ENCODE results near the gene RSPH9.

RSPH9 gene

DNA sequence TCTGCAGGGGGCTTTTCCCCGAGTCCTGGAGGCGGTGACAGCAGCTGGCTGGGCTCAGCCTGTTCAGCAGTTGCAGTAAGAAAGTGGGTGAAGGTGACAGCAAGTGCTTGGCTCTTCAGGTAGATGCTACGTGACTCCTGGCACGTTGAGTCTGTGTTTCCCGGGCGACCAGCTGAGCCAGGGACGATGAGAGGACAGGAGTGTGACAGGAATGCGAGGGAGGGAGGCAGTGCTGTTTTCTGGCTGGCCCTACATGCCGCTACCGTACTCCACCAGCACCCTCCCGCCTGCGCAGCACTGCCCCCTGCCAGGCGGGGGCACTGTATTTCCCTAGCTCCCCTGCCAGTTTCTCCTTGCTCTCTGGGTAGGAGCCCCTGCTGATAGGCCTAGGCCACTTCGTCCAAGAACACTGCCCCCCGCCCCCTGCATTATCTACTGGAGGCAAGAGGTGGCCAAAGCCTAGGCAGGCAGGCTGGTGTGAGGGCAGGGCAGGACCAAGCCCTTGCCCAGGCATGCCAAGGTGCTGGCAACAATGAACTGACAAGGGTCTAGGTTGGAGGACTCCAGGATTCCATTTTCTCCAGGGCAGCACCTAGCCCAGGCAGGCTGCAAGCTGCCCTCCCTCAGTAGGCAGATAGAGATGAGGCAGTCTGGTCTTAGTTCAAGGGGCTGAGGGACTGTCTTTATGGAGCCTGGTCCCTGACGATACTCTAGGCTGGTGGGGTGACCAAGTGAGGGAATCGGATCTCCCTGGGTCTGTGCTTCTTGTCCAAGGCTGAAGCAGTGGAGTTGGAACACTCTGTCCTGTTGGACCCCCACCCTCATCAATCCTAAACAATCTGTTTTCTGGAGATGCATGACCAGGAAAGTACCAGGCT lies 23.6 kb downstream of the RSPH9 start:
- DNase-seq (ENCODE audit: low read depth), result peak; percentile 41

DNA sequence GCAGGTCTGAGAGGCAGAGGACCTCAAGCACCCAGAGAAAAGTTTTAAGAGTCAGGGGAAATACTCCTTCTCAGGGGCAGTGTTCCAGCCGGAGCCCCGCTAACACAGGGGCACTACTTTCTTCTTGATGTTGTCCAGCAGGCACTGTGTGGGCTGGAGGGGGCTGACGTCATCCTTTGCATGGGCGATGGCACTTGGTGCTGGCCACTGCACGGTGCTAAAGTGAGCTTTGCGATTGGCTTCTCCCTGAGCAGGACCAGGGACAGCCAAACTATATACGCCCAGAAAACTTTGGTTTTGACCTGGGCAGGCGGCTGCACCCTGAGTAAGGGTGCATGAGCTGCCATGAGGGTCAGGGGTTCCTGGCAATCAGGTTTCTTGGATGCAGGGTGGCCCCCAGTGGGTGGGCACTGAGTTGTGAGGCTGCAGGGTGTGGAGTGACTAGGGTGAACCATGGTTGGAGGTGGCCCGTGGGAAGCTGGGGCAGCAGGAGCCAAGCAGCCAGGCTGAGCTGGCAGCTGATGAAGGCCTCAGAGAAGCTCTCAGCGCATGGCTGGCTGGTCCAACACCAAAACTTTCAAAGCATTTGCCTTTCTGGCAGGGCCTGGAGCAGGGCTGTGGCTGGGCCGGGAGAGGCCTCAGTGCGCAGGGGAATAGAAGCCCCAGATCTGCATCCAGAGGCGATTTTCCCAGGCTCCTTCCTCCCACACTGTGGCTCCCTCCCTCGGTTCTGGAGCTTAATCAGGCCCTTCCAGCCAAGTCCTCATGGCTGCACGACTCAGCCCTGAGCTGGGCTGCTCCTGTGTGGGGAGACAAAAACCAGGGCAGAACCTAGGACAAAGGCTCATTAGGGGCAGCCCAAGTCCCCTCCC lies 24.4 kb downstream of the RSPH9 start:
- DNase-seq (ENCODE audit: low read depth), result peak; percentile 45

DNA sequence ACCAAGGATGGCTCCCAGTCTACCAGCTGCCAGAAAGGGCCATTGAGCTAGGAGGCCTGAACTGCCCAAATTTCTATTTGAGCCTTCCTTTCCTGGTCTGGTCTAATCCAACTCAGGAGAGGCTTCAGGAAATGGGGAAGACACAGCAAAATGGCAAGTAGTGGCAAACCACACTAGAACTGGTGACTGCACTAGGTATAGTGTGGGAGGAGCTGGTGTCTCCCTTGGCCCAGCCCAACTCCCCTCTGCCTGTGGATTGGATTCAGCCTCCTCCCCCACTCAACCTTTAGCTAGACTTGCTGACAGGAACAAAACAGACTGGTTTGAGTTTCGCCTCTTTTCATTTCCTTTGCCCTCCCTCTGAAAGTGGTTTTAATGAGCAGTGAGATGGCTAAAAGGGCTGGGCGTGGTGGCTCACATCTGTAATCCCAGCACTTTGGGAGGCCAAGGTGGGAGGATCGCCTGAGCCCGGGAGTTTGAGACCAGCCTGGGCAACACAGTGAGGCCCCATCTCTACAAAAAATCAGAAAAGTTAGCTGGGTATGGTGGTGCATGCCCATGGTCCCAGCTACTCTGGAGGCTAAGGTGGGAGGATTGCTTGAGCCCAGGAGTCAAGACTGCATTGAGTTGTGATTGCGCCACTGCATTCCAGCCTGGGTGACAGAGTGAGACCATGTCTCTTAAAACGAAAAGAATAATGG lies 25.2 kb downstream of the RSPH9 start:
- no peak for DNase-seq (ENCODE audit: low read depth)

GRCh38 chr6:43670623-43670986 lies 25.8 kb downstream of the RSPH9 start:
- DNase-seq (ENCODE audit: low read depth), result no peak

- no peak for DNase-seq (ENCODE audit: low read depth)
Observed at GRCh38 chr6:43671011-43671800, 26.4 kb downstream of the RSPH9 start.

GRCh38 chr6:43671801-43672690 lies 27.2 kb downstream of the RSPH9 start:
- no peak for DNase-seq (ENCODE audit: low read depth)

DNA sequence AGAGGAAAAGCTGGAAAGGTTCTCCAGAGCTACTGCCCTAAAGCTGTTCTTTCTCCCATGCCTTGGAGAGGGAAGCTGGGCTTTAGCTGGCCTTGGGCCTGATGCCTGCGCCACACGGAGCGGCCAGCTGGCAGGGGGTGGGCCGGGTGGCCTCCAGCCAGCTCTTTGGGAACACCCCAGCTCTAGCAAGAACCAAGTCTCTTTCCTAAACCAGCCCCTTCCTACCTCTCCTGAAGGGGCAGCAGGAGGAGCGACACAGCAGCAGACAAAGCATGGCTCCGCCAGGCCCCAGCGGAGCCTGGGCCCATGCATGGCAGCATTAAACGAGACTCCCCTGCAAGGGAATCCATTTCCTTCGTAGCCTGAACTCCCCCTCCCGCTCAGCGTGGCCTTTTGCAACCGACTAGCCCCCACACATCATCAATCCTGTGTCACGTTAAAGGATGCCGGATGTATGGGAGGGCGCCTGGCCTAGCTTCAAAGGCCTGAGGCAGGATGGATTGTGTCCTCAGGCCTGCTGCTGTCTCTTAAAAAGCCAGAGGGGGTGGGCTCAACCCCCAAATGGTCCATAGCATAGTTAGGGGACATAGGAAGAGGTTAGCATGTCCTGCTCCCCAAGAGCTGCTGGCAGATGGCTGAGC lies 28.7 kb downstream of the RSPH9 start:
- DNase-seq (ENCODE audit: low read depth), result no peak

- DNase-seq (ENCODE audit: low read depth), result no peak
Observed at GRCh38 chr6:43674291-43674690, 29.5 kb downstream of the RSPH9 start.

DNA sequence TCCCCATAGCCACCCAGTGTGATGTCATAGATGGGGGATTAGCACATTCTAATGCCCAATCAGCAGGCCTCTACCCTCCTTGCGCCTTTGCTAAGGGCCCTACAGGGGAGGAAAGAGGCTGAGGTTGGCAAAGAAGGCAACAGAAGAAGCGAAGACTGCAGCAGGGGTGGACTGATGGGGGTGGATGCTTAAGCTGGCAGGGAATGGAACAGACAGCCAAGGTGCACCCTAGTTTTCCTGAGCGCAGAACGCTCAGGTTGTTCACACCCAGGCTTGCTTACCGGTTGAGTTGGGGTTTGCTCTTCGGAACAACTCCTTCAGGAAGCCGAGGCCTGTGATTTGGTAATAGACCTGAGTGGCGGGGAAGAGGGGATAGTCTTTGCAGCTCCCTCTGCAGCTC lies 30.1 kb downstream of the RSPH9 start:
- no peak for DNase-seq (ENCODE audit: low read depth)

GRCh38 chr6:43676962-43677606 lies 32.2 kb downstream of the RSPH9 start:
- no peak for DNase-seq (ENCODE audit: low read depth)

- no peak for DNase-seq (ENCODE audit: low read depth)
Observed at GRCh38 chr6:43677759-43678158, 32.9 kb downstream of the RSPH9 start.

- no peak for DNase-seq (ENCODE audit: low read depth)
Observed at GRCh38 chr6:43678341-43678740, 33.5 kb downstream of the RSPH9 start.

GRCh38 chr6:43679057-43679456 lies 34.2 kb downstream of the RSPH9 start:
- DNase-seq (ENCODE audit: low read depth), result no peak

DNA sequence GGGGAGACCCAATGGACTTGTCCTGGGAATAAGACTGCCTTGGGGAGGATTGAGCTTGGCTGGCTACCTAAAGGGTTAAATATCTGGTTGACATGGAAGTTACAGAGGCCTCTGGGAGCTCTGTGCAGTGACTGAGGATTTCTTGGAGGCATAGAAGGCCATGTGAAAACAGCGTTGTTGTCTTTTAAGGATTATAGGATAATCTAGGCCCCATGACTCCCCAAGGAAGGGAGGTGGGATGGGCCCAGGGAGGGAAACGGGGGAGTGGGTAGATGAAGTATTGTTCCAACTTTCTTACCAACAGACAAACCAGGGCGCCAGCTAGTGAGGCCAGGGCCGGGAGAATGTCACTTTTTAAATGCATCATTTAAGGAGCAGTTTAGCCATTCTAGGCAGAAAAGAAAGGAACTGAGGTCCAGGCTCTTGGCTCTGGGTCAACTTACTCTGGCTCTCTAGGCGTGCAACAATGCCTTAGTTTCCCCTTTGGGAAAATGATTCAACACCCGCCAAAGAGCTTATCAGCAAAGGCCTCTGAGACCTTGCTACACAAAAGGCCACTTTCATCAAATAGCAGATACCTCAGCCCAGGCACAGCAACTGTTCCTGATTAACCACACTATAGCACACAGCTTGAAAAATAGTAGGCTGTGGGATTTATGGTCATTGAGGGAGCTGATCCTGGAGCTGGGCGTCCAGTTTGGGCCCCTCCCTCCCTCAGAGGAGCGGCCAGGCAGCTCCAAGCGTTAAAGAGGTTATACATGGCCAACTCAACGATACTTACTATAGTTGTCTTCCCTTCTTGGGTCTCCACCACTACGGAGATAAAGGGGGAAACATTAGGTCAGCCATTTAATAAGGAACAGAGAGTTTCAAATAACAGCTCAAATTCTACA lies 35.7 kb downstream of the RSPH9 start:
- DNase-seq (ENCODE audit: low read depth), result no peak

- DNase-seq (ENCODE audit: low read depth), result no peak
Observed at GRCh38 chr6:43681303-43681702, 36.5 kb downstream of the RSPH9 start.

DNA sequence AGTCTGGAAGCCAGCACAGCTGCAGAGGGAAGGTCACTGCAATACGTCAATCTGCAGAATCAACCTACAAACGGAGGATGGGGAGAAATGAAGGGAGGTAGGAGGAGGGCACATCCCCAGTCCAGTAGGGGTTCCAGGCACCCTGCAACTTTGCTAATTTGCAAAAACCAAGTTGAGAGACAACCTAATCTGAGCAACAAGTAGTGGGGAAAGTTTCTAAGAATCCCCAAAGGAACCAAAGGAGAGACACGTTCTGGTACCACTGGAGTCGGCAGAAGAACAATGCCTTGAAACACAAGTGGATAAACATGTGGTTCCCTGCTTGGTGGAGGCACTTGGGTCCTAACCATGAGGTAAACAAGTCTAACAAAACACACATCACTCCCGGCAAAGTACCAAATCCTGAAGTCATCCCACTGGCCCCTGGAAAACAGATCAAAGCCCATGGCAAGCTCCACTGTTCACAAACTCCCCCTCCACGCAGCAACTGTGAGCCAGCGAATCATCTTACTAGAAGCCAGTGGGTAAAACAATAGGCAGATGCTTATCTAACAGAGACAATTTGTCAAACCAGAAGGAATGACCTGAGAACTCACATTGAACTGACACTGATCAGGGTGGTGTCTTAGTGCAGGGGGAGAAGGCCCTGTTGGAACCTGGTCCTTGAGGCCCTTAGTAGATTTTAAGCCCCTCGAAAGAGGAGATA lies 38.0 kb downstream of the RSPH9 start:
- DNase-seq (ENCODE audit: low read depth), result no peak

GRCh38 chr6:43683708-43684455 lies 39.0 kb downstream of the RSPH9 start:
- no peak for DNase-seq (ENCODE audit: low read depth)
